Adipocyte (in vitro differentiated cells): Measurements from ENCODE around the gene SLC24A3.

Experiments
- DNase-seq: peaks from one replicate; pipeline ENCODE4 v3.0.0-alpha.2; 2015; ENCODE audit warnings: low read depth
- H3K27me3 ChIP-seq: replicated peaks from 2 replicates; pipeline ENCODE4 v1.7.0; 2013; ENCODE audit warnings: mild to moderate bottlenecking, low read length, moderate library complexity; ENCODE audit not compliant: control insufficient read depth, insufficient read depth
- H3K36me3 ChIP-seq: 2 replicates; pipeline ENCODE4 v1.7.0; 2013; ENCODE audit warnings: low read length, mild to moderate bottlenecking, moderate library complexity; ENCODE audit not compliant: control insufficient read depth, insufficient read depth, severe bottlenecking
- H3K4me1 ChIP-seq: 2 replicates; pipeline ENCODE4 v1.7.0; 2013; ENCODE audit warnings: mild to moderate bottlenecking, low read length, moderate library complexity; ENCODE audit not compliant: control insufficient read depth, insufficient read depth
- H3K4me3 ChIP-seq: 2 replicates; pipeline ENCODE4 v1.7.0; 2013; ENCODE audit warnings: mild to moderate bottlenecking, low read length, moderate library complexity
- H3K9ac ChIP-seq: 2 replicates; pipeline ENCODE4 v1.7.0; 2013; ENCODE audit warnings: mild to moderate bottlenecking, low read length, moderate library complexity
- H3K9me3 ChIP-seq: 2 replicates; pipeline ENCODE4 v1.7.0; 2013; ENCODE audit warnings: mild to moderate bottlenecking, low read length, moderate library complexity; ENCODE audit not compliant: control insufficient read depth

The SLC24A3 gene

DNA sequence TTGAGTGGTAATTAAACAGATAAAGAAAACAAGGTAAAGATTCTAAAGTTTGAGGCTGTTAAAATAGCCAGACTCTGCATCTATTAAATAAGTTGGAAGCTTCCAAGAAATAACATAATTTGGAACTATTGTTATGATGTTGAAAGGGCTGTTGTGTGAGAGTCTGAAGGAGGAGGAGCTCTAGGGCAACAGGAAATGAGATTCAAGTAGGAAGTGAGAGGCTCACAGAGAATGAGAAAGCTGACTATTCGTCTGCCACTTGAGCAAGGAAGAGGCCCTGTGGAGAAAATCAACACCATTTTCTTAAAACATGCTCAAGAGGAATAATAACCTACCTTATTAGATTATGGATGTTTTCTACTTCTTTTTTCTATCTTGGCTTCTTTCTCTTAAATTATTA, 185.2 kb downstream of the SLC24A3 start:
- Histone ChIP-seq H3K27me3 (no peaks in the 10 kb centered on the region), H3K9me3 (peaks cover 15% of the 10 kb centered on the region), H3K9ac (no peak overlapping the region), H3K4me3 (no peak overlapping the region), H3K36me3 (no peaks in the 10 kb centered on the region), H3K4me1 (no peaks in the 10 kb centered on the region)
- DNase-seq, result no peak

DNA sequence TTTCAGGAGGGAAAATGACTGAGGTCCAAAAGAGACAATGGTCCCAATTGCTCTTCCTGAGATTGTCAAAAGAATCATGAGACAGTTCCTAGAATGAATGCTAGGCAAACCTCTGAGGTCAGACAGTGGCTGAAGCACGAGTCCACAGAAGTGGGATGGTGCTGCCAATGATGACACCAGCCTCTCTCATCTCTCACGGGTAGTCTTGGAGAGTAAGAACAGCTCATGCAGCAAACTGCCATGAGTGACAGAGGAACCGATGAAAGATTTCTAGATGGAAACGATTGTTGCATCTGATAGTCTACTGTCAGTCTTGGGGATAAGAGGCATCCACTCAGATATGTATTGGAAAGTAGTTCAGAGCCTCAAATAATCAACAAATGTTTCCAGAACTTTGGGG, 188.7 kb downstream of the SLC24A3 start:
- no peak overlapping the region for H3K4me3 ChIP-seq
- H3K9ac ChIP-seq, result no peak overlapping the region
- peaks cover 15% of the 10 kb centered on the region for H3K9me3 ChIP-seq
- H3K27me3 ChIP-seq, result no peaks in the 10 kb centered on the region
- no peaks in the 10 kb centered on the region for H3K4me1 ChIP-seq
- DNase-seq, result no peak
- H3K36me3 ChIP-seq, result no peaks in the 10 kb centered on the region

DNA sequence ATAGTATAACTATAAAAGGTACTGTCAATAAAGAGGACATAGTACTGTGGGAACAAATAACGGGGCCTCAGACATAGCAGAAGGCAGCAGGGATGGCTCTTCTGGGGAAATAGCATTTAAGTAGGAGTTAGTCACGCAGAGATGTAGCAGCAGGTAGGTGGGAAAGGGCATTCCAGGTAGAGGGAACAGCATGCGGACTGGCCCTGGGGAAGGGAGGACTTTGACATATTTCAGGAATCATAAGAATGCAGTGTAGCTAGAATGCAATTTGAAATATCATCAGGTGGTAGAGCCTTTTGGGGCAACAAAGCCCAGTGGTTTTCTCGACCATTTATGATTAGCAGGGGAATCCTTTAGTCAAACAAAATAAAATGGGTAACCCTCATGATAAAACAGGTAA, 191.1 kb downstream of the SLC24A3 start:
- Histone ChIP-seq H3K4me1 (no peaks in the 10 kb centered on the region), H3K9me3 (peaks cover 9% of the 10 kb centered on the region), H3K36me3 (no peaks in the 10 kb centered on the region), H3K9ac (no peak overlapping the region), H3K27me3 (no peaks in the 10 kb centered on the region), H3K4me3 (no peak overlapping the region)
- DNase-seq, result no peak

DNA sequence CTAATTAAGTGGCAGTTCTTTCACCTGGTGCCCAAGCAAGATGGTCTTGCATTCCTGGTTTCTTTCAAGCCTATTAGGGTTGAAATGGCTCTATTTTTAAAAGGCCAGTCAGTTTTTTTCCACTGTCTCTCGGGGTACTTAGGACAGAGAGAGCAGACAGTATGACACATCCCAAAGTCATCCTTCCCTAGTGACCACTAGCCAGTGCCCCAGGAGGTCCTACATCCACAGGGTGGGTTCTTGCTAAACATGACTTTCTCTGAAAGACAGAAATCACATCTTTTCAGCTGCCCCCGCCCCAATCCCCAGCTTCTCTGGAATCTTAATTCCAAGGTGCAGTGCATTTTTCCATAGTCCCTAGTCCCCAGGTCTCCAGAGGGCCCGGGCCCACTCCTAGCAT, 192.4 kb downstream of the SLC24A3 start:
- Histone ChIP-seq H3K36me3 (no peaks in the 10 kb centered on the region), H3K9ac (no peak overlapping the region), H3K4me1 (no peaks in the 10 kb centered on the region), H3K9me3 (peaks cover under 1% of the 10 kb centered on the region), H3K27me3 (no peaks in the 10 kb centered on the region), H3K4me3 (no peak overlapping the region)
- DNase-seq, result no peak

DNA sequence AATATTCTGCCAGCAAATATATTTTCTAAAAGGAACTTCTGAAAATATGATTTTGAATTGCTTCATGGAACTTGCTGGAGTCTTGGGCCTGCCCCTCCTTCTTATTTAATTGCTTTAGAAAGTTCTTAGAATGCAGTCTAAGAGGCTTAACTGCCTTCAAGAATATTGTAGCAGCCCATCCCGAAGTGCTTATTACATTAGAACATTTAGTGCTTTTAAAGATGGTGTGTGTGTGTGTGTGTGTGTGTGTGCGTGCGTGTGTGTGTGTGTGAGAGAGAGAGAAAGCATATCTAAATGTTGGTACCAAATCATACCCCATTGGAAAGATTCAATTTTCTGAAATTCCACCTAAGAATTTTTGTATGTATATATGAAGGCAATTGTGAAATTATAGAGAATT, 193.5 kb downstream of the SLC24A3 start:
- Histone ChIP-seq H3K4me3 (no peak overlapping the region), H3K9me3 (no peaks in the 10 kb centered on the region), H3K36me3 (no peaks in the 10 kb centered on the region), H3K4me1 (no peaks in the 10 kb centered on the region), H3K9ac (no peak overlapping the region), H3K27me3 (peaks cover 2% of the 10 kb centered on the region)
- DNase-seq, result no peak

DNA sequence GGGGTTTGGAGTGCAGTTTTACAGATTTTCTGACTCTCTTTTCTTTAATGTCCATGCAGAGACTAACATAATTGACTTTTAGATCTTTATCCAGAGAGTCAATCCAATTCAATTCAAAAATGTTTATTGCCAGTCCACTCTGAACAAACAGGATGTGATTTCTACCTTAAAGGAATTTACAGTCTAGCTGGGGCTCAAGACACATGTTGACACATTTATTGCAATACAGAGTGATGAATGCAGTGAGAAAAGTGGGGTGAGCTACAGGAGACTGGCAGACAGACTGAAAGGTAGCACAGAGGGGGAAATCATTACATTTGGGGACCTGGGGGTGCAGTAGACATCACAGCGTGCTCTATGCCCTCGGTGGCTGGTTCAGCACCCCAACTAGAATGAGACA, 193.9 kb downstream of the SLC24A3 start:
- no peak overlapping the region for H3K9ac ChIP-seq
- H3K4me3 ChIP-seq, result no peak overlapping the region
- no peaks in the 10 kb centered on the region for H3K36me3 ChIP-seq
- peaks cover 4% of the 10 kb centered on the region for H3K27me3 ChIP-seq
- DNase-seq, result no peak
- no peaks in the 10 kb centered on the region for H3K9me3 ChIP-seq
- no peaks in the 10 kb centered on the region for H3K4me1 ChIP-seq

GRCh38 chr20:19407196-19407595, 194.8 kb downstream of the SLC24A3 start:
- Histone ChIP-seq H3K36me3 (no peaks in the 10 kb centered on the region), H3K27me3 (peaks cover 4% of the 10 kb centered on the region), H3K9me3 (no peaks in the 10 kb centered on the region), H3K4me1 (no peaks in the 10 kb centered on the region), H3K4me3 (no peak overlapping the region), H3K9ac (no peak overlapping the region)
- no peak for DNase-seq

DNA sequence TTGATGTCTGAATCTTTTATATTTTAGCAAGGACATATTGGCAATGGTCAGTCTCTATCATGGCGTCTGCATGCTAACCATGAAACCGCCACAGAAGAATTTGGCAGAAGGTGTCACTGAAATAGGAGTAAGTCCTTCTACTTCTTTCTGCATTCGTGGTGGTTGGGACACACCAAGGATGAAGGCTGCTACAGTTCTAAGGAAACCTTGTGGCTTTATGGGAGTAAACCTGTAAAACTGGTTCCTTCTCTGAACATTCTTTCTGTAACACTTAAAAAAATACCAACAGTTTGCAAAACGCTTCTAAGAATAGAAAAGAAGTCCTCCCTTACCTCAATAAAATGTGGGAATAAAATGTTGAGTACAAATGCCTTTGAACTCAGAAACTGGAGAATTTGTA, 195.3 kb downstream of the SLC24A3 start:
- no peak overlapping the region for H3K4me3 ChIP-seq
- no peaks in the 10 kb centered on the region for H3K9me3 ChIP-seq
- H3K36me3 ChIP-seq, result no peaks in the 10 kb centered on the region
- H3K4me1 ChIP-seq, result no peaks in the 10 kb centered on the region
- no peak for DNase-seq
- peaks cover 4% of the 10 kb centered on the region for H3K27me3 ChIP-seq
- H3K9ac ChIP-seq, result no peak overlapping the region

DNA sequence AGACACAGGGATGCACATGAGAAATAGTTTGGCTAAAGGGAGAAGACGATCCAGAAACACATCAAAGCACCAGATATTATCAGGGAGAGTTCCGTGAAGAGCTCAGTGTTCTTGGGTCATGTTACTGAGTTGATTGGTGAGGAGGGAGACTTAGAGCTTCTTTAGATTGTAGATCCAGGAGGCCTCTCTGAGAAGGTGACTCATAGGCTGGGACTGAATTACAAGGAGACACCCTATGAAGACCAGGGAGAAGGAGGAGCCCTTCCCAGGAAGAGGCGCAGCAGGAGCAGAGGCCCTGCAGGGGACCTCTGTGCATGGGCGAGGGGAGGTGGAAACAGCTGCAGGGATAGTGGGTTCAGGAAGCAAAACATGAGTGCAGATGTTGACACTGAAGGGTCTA, 196.5 kb downstream of the SLC24A3 start:
- H3K36me3 ChIP-seq, result no peaks in the 10 kb centered on the region
- H3K27me3 ChIP-seq, result peaks cover 4% of the 10 kb centered on the region
- H3K4me1 ChIP-seq, result no peaks in the 10 kb centered on the region
- DNase-seq, result no peak
- no peak overlapping the region for H3K9ac ChIP-seq
- H3K4me3 ChIP-seq, result no peak overlapping the region
- H3K9me3 ChIP-seq, result no peaks in the 10 kb centered on the region

- Histone ChIP-seq H3K9ac (no peak overlapping the region), H3K9me3 (no peaks in the 10 kb centered on the region), H3K4me3 (no peak overlapping the region), H3K4me1 (no peaks in the 10 kb centered on the region), H3K36me3 (no peaks in the 10 kb centered on the region), H3K27me3 (peaks cover 4% of the 10 kb centered on the region)
- no peak for DNase-seq
These were observed 199.4 kb downstream of the SLC24A3 start for GRCh38 chr20:19411811-19412210.

GRCh38 chr20:19412254-19412653, 199.8 kb downstream of the SLC24A3 start:
- Histone ChIP-seq H3K27me3 (peaks cover 4% of the 10 kb centered on the region), H3K36me3 (no peaks in the 10 kb centered on the region), H3K4me3 (no peak overlapping the region), H3K9ac (no peak overlapping the region), H3K9me3 (no peaks in the 10 kb centered on the region), H3K4me1 (no peaks in the 10 kb centered on the region)
- no peak for DNase-seq

DNA sequence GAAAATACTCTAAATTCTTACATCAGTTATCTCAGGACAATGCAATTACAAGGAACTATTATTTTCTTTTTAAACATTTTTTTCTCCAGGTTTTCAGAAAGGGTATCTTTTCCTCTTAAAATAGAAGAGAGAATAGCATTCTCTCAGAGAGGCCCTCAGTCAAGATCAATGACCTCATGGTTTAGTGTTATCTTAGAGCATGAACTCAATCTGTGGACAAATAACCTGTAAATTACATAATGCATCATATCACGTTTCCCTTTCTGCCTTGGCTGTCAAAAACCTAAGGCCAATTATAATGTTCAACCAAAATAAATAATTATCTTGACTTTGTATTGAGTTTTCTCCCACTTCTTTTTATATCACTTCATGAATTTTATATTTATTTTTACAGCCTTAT, 202.2 kb downstream of the SLC24A3 start:
- H3K4me3 ChIP-seq, result no peak overlapping the region
- peaks cover 4% of the 10 kb centered on the region for H3K27me3 ChIP-seq
- H3K4me1 ChIP-seq, result no peaks in the 10 kb centered on the region
- DNase-seq, result no peak
- H3K36me3 ChIP-seq, result no peaks in the 10 kb centered on the region
- H3K9ac ChIP-seq, result no peak overlapping the region
- H3K9me3 ChIP-seq, result peaks cover 3% of the 10 kb centered on the region
